ENCODE results near the gene PLCXD1.
"Not testable (repeated sequence)": the region's sequence is repeated elsewhere in the genome, so short reads cannot be mapped to it uniquely, and the experiment has no call there.

Gene PLCXD1, protein sequence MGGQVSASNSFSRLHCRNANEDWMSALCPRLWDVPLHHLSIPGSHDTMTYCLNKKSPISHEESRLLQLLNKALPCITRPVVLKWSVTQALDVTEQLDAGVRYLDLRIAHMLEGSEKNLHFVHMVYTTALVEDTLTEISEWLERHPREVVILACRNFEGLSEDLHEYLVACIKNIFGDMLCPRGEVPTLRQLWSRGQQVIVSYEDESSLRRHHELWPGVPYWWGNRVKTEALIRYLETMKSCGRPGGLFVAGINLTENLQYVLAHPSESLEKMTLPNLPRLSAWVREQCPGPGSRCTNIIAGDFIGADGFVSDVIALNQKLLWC

GRCh38 chrX:281166-281999, at the start of gene PLCXD1:
TSS of gene PLCXD1 (plus strand) at chrX:281381. CDS start at chrX:284188, 2,807 bp downstream.
- no peak for DNase-seq

DNA sequence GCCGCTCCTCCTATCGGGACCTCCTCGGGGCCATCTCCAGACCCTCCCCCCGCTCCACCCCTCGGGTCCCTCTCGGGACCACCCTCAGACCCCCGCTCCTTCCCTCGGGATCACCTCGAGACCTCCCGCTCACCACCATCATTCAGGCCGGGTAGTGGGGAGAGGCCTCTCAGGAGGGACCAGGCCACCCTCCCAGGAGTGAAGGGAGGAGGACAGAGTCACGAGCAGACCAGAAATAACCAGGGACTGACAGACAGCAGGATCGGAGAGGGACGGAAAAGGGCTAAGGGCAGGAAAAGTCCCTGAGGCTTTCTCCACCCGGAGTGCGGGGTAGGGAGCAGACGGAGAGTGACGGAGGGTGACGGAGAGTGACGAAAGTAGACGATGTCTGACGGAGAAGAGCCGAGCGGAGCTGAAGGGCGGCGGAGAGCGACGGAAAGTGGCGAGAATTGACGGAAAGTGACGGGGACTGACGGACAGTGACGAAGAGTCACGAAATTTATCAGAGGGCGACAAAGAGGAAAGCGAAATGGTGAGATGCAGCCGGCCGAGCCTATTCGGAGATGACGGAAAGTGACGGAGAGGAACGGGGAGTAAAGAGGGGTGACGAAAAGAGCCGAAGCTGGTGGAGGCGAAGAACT, 49.4 kb upstream of the PLCXD1 start:
- DNase-seq: not testable (repeated sequence)

DNA sequence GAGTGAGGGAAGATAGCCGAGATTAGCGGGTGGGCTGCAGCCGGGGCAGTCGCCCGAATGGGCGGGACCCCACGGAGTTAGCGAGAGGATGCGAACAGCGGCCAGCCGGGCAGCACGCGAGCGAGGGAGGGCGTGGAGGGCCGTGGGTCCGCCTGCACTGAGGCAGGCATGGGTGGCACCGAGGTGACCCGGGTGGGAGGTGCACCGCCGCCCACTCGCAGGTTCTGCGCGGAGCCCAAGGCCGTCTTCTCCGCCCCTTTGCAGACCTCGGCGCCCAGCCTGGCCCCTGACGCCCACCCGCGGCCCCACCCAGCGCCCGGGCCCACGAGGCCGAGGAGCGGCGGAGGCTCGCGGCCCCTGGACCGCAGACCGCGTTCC, 48.9 kb upstream of the PLCXD1 start:
- not testable (repeated sequence) for DNase-seq

- not testable (repeated sequence) for DNase-seq
Measured at GRCh38 chrX:236201-236600, 45.0 kb upstream of the PLCXD1 start.

DNA sequence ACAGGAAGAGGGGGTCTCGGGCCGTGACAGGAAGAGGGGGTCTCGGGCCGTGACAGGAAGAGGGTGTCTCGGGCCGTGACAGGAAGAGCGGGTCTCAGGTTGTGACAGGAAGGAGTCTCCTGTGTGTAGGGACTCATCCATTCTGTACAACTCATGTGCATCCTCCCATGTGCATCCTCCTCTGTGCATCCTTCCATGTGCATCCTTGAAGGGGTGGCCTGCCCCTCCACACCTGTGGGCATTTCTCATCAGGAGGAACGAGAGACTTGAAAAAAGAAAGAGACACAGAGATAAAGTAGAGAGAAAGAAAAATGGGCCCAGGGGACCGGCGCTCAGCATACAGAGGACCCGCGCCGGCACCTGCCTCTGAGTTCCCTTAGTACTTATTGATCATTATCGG, 30.2 kb upstream of the PLCXD1 start:
- no peak for DNase-seq

DNA sequence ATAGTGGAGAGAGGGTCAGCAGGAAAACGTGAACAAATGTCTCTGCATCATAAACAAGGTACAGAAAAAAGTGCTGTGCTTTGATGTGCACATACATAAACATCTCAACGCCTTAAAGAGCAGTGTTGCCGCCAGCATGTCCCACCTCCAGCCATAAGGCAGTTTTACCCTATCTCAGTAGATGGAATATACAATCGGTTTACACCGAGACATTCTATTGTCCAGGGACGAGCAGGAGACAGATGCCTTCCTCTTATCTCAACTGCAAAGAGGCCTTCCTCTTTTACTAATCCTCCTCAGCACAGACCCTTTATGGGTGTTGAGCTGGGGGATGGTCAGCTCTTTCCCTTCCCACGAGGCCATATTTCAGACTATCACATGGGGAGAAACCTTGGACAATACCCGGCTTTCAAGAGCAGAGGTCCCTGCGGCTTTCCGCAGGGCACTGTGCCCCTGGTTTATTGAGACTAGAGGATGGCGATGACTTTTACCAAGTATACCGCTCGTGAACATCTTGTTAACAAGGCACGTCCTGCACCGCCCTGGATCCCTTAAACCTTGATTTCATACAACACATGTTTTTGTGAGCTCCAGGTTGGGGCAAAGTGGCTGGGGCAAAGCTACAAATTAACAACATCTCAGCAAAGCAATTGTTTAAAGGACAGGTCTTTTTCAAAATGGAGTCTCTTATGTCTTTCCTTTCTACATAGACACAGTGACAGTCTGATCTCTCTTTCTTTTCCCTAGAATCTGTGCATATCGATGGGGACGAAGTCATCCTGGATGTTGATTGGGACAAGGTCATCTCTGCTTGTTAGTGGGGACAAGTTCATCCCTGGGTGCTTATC, 29.6 kb upstream of the PLCXD1 start:
- DNase-seq: not testable (repeated sequence)

GRCh38 chrX:252244-252956, 28.8 kb upstream of the PLCXD1 start:
- no peak for DNase-seq

- no peak for DNase-seq
Measured at GRCh38 chrX:252957-253291, 28.3 kb upstream of the PLCXD1 start.

DNA sequence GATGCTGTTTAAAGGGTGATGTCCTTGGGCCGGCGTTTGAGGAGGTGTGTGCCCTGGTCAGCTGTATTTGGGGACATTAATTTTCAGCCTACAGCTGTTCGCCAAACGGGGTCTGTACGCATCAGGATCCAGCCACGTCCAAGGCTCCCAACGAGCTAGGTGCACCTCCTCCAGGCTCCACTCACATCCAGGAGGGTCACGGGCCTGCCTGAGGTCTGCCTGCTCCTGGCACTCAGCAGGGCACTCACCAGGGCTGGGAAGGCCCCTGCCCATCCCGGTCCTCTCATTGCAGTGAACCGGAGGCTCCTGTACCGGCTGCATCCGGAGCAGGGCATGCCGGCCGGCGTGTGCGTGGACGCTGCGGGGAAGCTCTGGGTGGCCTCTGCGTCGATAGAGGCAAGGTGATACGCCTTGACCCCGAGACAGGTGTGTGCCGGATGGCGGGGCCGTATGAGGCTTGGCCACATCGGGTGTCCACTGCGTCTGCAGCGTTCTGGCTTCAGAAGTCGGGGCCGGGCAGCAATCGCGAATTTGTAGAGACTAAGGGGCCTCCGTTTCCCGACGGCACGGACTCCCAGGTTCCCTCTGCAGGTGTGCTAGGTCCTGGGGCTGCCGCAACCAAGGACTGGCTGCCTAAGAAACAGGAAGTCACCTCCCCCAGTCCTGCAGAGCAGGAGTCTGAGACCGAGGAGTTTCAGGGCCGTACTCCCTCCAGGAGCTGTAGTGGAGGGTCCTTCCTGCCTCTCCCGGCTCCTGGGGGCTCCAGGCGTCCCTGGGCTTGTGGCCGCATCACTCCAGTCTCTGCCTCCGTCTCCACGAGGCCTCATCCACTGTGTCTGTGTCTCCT, 27.5 kb upstream of the PLCXD1 start:
- DNase-seq: no peak

DNA sequence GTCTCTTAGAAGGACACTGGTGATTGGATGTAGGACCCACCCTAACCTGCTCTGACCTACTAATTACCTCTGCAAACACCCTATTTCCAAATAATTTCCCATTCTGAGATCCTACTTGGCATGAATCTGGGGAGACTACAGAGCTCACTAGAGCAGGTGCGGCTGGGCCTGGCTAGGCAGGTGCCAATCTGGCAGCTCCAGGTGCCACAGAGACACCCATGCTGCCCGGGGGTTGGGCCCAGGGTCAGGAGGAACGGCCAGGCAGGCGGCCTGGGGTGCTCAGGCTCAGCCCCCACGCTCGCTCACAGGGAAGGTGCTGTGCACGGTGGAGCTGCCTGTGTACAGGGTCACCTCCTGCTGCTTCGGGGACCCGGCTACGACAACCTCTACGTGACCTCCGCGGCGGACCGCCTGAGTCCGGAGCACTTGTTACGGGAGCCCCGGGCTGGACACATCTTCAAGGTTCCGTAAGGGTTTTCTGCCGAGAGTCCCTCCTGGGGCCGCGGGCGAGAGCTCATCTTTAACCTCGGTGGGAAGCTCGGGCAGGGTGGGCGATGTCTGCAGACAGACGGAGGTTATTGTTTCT, 26.5 kb upstream of the PLCXD1 start:
- no peak for DNase-seq

- no peak for DNase-seq
Measured at GRCh38 chrX:255923-256331, 25.3 kb upstream of the PLCXD1 start.

DNA sequence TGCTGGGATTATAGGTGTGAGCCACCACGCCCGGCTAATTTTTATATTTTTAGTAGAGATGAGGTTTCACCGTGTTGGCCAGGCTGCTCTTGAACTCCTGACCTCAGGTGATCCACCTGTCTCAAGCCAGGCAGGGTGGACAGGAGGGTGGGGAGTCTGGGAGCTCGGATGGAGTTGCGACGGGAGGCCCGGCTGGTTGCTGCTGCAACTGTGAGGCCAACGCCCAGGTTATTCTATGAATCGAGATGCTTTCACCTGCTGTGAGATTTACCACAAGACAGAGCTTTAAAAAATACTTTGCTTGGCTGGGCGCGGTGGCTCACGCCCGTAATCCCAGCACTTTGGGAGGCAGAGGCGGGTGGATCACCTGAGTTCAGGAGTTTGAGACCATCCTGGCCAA, 24.1 kb upstream of the PLCXD1 start:
- not testable (repeated sequence) for DNase-seq

DNA sequence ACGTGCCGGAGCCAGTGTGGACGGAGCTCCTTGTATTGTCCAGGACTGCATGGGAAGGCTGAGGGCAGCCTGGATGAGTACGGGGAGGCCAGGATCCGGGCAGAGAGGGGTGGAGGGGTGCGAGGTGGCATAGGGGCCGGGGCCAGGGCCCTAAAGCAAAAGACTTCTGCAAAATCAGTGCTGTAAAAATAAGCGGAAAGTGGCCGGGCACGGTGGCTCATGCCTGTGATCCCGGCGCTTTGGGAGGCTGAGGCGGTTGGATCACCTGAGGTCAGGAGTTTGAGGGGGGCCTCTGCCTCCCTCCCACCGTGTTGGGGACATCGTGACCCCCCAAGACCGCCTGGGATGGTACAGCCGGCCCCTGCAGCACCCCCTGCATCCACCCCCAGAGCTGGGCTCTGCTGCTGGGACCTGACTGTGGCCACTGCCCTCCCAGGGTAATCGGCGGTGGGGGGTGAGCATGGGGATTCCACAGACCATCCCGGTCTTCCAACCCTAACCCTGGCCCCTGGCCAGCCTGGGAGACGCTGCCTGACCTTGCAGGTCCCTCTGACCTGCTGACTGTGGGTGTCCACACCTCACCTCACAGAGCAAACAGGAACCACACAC, 23.4 kb upstream of the PLCXD1 start:
- DNase-seq: no peak

DNA sequence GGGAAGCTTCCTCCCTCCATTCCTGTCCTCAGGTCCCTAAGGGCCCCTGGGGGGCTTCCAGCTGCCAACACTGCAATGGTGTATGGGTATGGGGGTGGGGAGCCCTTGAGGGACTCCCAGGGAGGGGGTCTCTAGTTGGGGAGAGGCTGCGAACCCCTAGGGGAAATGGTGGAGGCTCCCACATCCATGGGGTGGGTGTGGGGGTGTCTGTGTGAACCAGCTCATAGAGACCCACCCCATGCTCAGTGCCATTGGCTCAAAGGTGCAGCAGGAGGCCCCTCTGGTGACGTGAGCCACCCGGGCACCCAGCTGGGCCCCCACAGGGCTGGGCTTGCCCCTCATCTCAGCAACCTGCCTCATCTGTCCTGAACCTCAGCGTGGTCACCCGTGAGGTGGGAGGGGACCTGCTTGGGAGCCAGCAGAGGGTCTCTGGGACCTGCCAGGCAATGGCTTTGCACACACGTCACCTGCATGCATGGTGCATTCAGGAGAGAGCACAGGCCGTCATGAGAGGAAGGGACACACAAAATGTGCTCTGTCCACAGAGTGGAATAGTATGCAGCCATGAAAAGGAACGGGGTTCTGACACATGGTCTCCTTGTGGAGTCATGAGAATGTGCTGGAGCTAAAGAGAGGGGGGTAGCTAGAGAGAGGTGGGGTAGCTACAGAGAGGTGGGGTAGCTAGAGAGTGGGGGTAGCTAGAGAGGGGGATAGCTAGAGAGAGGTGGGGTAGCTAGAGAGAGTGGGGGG, 22.7 kb upstream of the PLCXD1 start:
- no peak for DNase-seq

DNA sequence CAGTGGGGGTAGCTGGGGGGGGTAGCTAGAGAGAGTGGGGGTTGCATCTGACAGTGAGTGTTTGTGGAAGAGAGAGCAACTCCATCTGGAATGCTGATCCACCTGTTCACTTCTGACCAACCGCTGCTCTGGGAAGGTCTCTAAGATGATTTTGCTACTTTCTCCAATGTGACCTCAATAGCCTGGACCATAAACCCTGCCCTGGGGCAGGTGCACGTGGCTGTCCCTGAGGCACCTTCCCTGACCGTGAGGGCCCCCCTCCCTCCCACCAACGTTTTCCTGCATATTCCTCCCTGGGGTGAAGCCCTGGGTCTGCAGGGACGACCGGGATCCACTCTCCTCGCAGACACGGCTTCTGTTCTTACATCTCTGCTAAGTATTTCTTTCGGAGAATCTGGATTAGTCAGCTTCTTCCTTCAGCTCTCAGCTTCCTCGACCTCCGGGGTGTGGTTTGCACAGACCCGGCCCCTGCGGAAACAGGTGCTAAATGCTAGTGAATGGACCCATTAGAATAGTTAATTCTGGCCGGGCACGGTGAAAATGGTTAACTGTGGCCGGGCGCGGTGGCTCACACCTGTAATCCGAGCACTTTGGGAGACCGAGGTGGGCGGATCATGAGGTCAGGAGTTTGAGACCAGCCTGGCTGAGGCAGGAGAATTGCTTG, 21.4 kb upstream of the PLCXD1 start:
- DNase-seq: no peak

GRCh38 chrX:261167-261918, 19.8 kb upstream of the PLCXD1 start:
- DNase-seq: no peak

- DNase-seq: no peak
Measured at GRCh38 chrX:261919-262352, 19.2 kb upstream of the PLCXD1 start.

DNA sequence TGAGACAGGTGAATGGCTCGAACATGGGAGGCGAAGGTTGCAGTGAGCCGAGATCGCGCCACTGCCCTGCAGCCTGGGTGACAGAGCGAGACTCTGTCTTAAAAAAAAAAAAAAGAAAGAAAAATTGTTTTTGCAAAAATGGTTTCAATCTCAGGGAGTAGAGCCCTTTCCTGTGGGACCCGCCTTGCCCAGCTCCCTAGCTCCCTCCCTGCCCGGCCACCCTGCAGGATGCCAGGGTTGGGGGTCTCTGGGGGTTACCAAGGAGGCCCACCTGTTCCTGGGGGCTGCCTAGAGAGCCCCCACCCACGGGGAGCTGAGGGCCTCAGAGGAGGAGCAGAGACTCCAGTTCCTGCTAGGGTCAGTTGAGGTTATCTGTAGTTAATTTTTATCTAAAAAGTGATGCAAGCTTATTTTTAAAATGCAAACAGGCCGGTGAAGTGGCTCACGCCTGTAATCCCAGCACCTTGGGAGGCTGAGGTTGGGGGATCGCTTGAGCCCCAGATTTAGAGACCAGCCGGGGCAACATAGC, 18.7 kb upstream of the PLCXD1 start:
- DNase-seq: no peak
